Stimulated activated CD4-positive, alpha-beta T cell treated with anti-CD3 and anti-CD28 coated beads, Interleukin-1b, Interleukin-23, amount 100 ng/mL, for 24 hours (primary cell): ENCODE data around the gene SLC8B1.

Source experiments
- DNase-seq, 4 experiments: peaks; one replicate each; pipeline ENCODE4 v3.0.0-alpha.2; 2020; ENCODE audit warnings: low read depth in 4 of 4, low spot score in 1 of 4

SLC8B1 gene

DNA sequence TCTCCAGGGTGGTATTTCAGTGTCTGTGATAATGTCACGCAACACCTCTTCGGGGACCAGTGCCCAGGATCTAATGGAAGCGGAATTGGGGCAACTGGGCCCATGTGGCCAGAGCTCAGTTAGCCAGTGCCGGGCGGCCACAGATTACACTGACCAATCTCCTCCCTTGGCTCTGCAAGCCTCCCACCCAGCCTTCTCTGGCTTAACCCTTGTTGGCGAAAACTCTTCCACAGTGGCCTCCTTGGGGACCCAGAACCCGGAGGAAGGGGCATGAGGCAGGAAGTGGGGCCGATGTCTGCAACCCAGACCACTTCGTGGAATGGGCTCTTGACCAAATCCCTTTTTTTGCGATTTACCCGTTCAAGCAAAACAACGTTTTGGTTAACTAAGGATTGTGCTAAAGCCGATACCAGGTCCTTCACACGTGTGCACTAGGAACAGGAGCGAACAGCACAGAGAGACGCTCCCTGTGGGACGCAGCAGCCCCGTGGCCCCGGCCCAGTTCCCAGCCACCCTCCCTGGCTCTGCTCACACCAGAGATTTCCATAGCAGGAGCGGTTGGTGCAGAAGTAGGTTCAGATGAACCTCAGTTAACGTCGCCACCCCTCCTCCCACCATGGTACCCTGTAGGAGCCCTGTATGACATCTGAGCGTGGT lies 38.2 kb downstream of the SLC8B1 start:
- no peak for DNase-seq

DNA sequence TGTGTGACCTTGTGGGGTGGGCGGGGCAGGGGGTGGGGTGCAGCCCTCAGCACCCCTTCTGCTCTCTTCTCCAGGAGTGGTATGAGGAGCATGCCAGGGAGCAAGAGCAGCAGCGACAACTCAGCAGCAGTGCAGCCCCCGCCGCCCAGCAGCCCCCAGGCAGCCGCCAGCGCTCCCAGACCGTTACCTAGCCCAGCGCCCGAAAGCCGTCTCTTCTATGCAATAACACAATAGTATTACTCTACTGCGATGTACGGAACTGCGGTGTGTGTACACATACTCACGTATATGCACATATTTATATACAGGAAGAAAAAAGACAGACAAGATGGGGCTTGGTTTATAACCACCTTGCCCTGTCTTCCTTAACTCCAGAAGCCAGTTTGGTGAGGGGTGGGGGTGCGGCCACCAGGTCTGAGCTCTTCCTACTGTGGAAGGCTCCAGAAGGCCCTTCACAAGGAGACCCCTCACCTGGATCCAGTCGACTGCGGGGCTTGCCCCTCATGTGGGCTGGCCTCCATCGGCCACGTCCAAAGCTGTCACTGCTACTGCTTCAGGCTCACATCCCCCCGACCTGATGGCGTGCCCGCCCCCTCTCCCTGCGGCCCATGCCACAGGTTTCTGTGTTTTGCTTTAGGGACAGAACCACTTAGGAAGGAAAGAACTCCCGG lies 38.9 kb downstream of the SLC8B1 start:
- DNase-seq = no peak

GRCh38 chr12:113293100-113293499 lies 41.8 kb downstream of the SLC8B1 start:
- DNase-seq = no peak

DNA sequence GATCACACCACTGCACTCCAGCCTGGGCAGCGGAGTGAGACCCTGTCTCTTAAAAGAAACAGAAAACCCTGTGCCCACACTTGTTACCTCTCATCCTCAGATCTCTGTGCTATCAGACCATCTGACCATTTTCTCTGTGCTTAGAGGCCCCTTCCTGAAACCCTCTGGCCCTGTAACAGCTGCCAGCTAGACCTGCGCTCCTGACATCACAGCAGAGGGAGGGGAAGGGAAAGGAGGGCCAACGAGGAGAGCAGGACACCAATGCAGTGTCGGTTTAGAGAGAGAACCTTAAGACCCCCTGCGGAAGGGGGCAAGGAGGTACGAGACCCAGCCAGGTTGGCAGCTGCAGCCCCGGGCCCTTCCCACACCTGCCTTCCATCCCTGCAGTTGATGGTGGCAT lies 42.4 kb downstream of the SLC8B1 start:
- no peak for DNase-seq

- DNase-seq = no peak
Measured at GRCh38 chr12:113292091-113292490, 42.8 kb downstream of the SLC8B1 start.

DNA sequence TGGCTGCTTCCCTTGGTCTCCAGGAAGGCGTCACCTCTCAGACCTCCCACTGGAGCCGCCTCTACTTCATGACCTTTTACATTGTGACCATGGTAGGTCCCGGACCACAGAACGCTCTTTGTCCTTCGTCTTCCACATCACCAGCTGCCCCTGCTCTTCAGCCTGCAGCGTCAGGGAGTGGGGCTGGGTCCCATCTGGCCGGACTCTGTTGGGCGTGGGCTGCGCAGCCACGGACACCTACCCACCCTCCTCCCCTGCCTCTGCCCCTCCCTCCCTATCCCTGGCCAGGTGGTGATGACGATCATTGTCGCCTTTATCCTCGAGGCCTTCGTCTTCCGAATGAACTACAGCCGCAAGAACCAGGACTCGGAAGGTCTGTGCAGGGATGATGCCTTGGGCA lies 43.3 kb downstream of the SLC8B1 start:
- no peak for DNase-seq

DNA sequence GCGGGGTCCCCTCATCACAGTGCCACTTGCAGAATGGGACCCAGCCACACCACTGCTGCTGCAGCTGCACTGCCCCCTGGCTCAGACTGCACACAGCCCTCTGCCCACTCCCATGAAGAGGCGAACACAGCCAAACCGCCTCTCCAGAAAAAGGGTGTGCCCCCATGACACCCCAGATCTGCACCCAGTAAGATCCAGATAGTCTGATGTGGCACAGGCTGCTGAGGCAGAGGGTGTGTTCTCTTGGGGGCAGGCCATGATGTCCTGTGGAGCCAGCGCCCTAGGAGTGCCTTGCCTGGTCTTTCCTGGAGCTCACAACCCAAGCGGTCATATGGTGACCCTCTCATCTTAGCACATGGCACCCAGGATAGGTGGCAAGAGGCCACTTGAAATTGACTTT lies 44.4 kb downstream of the SLC8B1 start:
- no peak for DNase-seq

- no peak for DNase-seq
Measured at GRCh38 chr12:113289361-113289760, 45.5 kb downstream of the SLC8B1 start.

DNA sequence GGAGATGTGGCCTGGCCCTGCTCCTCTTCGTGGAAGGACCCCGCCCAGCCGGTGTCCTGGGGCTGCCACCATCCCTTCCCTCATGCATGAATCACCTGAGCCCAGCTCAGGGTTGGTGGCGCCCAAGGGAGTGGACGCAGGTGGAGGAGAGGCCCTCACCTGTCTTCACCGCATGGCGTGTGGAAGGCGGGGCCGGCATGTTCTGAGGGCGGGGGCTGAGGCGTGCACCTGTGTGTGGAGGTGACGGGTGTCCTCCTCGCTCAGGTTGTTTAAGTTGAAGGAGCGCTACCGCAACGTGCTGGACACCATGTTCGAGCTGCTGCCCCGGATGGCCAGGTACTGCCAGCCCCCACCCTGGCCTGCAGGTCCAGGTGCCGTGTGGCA lies 47.0 kb downstream of the SLC8B1 start:
- no peak for DNase-seq

GRCh38 chr12:113287146-113287898 lies 47.6 kb downstream of the SLC8B1 start:
- DNase-seq = no peak

DNA sequence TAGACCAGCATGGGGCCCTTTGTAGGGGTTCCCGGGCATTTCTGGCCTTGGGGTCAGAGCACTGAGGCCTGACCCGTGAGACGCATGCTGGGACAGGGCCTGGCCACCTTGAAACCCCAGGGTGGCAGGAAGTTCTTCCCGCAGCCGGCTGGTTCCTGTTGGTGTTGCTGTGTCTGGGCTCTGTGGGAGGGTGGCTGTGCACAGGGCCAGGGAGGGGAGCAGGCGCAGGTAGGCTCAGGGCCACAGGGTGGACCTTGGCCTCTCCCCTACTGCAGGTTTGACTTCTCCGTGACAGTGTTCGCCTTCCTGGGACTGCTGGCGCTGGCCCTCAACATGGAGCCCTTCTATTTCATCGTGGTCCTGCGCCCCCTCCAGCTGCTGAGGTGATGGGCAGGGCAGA lies 48.2 kb downstream of the SLC8B1 start:
- no peak for DNase-seq

DNA sequence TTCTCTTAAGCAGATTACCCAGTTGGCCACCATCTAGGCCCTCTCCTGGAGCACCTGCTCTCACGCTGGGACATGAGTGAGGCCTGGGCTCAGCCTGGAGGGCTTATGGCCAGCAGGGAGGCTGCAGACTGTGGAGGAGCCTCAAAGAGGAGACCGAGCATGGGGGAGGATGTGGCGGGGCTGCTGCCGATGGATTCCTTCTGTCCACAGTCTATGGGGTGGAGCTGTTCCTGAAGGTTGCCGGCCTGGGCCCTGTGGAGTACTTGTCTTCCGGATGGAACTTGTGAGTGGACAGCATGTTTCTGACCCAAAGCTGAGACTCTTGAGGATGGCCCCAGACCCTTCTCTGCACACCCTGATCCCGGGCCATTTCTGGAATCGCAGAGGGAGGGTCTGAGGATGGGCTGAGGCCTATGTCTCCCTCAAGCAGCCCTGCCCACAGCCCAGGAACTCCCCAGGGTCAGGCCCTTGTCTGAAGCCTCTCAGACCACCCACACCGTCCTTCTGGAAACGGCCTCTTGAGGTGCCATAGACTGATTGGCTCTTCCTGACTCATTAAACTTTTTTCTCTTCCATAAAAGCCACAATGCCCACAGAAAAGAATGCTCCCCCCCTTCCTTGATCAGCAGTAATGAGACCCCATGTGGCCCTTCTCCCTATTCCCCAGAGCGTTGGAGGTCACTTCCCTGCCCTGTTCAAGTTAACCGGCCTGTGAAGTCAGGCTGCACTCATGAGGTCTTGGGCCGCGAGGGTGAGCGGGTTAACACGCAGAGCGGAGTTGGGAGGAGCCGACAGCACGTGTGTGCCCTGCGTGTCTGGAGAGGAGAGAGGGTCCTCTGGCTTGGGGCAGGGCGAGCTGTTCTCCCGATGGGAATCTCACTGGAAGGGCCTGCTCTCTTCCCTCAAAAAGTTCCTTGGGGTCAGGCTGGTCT lies 49.0 kb downstream of the SLC8B1 start:
- no peak for DNase-seq

- DNase-seq = no peak
Measured at GRCh38 chr12:113284751-113285150, 50.2 kb downstream of the SLC8B1 start.

GRCh38 chr12:113278633-113279032 lies 56.3 kb downstream of the SLC8B1 start:
- no peak for DNase-seq

DNA sequence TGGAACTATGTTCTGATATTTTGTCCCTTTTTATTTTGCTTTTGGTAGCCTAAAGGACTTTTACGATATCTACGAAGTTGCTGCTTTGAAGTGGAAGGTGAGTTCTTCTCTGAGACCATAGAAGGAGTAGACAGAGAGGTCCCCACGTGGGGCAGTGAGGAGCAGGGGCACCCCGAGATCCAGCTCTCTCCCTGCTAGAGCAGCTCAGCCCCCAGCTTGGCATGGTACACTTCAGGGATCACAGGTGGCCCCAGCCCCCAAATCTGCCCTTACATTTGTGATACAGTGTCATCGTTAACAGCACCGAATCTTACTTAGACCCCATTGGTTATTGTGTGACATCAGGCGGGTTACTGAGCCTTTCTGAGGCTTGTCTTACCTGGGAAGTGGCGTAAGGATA lies 56.8 kb downstream of the SLC8B1 start:
- no peak for DNase-seq

GRCh38 chr12:113277511-113277910 lies 57.4 kb downstream of the SLC8B1 start:
- DNase-seq = no peak

GRCh38 chr12:113276946-113277500 lies 57.9 kb downstream of the SLC8B1 start:
- no peak for DNase-seq

DNA sequence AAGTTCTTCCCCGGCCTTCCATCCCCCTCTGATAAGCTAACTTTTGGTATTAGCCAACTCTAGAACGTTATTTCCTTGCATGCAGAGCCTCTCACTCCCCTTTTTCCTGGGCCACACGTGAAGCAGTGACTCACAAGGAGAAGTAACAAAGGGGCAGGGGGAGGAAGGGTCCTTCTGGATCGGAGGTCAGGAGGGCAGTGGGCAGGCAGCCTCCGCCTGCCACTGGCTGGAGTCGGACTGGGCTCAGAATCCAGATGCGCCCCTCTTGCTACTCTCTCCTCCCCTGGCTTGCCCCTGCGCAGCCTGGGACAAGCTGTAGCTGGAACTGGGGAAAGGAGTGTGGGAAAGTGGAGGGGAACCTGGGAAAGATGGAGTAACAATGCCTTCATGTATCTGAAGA lies 58.6 kb downstream of the SLC8B1 start:
- DNase-seq = no peak

GRCh38 chr12:113274848-113275247 lies 60.1 kb downstream of the SLC8B1 start:
- DNase-seq = no peak

DNA sequence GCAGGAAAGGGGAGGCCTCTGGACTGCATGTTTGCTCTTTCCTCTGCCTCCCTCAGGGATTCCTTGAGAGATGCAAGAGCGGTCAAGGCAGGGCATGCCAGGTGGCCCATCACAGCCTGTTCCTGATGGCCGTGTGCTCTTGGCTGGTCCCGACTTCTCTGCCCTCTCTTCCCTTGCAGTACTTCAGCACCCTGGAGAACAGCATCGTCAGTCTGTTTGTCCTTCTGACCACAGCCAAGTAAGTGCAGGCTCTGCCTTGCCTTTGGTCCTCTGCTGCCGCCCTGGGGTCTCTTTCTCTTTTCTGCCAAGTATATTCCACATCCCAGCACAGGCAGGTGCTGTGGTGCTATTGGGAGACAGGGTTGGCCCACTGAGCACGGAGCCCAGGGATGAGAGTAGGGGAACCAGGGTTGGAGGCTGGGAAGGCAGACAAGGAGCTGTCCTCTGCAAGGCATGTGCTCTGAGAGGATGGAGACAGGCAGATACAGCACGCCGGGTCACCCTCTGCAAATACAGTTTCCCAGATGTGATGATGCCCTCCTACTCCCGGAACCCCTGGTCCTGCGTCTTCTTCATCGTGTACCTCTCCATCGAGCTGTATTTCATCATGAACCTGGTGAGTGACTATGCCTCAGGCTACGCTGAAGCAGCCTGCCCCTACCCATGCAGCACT lies 61.7 kb downstream of the SLC8B1 start:
- DNase-seq = no peak
